GM10266 (cell line): ENCODE results near the gene ACAN.

Experiments used
- DNase-seq: peaks from one replicate; pipeline ENCODE4 v3.0.0; 2012; ENCODE audit errors: extremely low spot score
- CTCF ChIP-seq: IDR thresholded peaks from 2 replicates; pipeline ENCODE4 v1.5.1; 2012; ENCODE audit warnings: mild to moderate bottlenecking, low read depth; ENCODE audit not compliant: control insufficient read depth, insufficient read depth; ENCODE audit errors: missing control alignments

The ACAN gene

GRCh38 chr15:88839961-88840360 lies 36.7 kb downstream of the ACAN start:
- DNase-seq: no peak

GRCh38 chr15:88841236-88841635 lies 38.0 kb downstream of the ACAN start:
- no peak for TF ChIP-seq CTCF
- DNase-seq: no peak

More at GRCh38 chr15:88839961-88840360, 36.7 kb downstream of the ACAN start:
- no peak for TF ChIP-seq CTCF

GRCh38 chr15:88842156-88842555 lies 38.9 kb downstream of the ACAN start:
- no peak for TF ChIP-seq CTCF

GRCh38 chr15:88843334-88843733 lies 40.1 kb downstream of the ACAN start:
- TF ChIP-seq CTCF: no peak
- DNase-seq: no peak

More at GRCh38 chr15:88842156-88842555, 38.9 kb downstream of the ACAN start:
- no peak for DNase-seq

- no peak for DNase-seq
- TF ChIP-seq CTCF: no peak
Measured at GRCh38 chr15:88844749-88845386, 41.6 kb downstream of the ACAN start.

GRCh38 chr15:88845616-88846015 lies 42.4 kb downstream of the ACAN start:
- no peak for DNase-seq
- TF ChIP-seq CTCF: no peak

GRCh38 chr15:88847144-88847543 lies 43.9 kb downstream of the ACAN start:
- no peak for DNase-seq
- no peak for TF ChIP-seq CTCF
